Epidermal melanocyte (primary cell): Measurements from ENCODE around the gene GTF3C5.
"Not testable (repeated sequence)": the region's sequence is repeated elsewhere in the genome, so short reads cannot be mapped to it uniquely, and the experiment has no call there.

ENCODE experiments used
- DNase-seq: peaks from one replicate; pipeline ENCODE4 v3.0.0; 2011; ENCODE audit warnings: low spot score; ENCODE audit not compliant: insufficient read length

GTF3C5 gene

GRCh38 chr9:133054194-133054890 lies 23.5 kb downstream of the GTF3C5 start:
- no peak for DNase-seq

DNA sequence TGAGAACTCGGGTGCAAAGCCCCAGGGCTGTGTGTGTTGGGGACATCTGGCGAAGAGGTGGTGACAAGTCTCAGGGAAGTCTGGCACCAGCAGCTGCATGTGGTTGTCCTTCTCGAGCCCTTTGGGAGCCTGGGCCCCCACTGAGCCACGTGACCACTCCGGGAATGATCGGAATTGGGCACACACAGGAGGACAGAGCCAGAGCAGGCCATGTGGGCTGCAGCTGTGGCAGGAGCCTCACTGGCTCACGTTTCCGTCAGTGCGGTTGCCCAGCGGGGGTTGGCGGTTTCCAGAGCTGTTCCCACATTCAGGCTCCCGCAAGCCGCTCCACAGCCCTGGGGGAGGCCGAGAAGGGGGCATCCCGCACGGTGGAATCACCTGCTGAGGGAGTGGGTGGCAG lies 24.2 kb downstream of the GTF3C5 start:
- peak; percentile 96 for DNase-seq

GRCh38 chr9:133055788-133056420 lies 25.1 kb downstream of the GTF3C5 start:
- DNase-seq: no peak

GRCh38 chr9:133056533-133056932 lies 25.7 kb downstream of the GTF3C5 start:
- no peak for DNase-seq

DNA sequence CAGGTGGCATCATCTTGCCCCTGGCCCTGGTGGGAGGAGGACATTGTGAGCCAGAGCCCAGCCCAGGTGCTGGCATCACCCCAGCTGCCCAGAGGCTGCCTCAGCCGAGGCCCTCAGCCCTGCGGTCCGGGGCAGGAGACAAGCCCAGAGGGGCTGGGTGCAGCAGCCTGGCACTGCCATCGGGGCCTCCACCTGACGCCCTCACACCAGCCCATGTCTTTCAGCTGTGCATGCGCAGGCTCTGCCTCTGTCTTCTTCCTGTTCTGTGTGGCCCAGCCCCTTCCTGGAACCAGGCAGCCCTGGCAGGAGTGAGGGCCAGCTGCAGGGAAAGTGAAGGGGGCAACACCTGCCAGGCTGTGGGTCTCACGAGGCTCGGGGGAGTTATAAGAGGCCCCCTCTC lies 26.2 kb downstream of the GTF3C5 start:
- no peak for DNase-seq

GRCh38 chr9:133057553-133057952 lies 26.8 kb downstream of the GTF3C5 start:
- no peak for DNase-seq

GRCh38 chr9:133058071-133058470 lies 27.3 kb downstream of the GTF3C5 start:
- DNase-seq: no peak

DNA sequence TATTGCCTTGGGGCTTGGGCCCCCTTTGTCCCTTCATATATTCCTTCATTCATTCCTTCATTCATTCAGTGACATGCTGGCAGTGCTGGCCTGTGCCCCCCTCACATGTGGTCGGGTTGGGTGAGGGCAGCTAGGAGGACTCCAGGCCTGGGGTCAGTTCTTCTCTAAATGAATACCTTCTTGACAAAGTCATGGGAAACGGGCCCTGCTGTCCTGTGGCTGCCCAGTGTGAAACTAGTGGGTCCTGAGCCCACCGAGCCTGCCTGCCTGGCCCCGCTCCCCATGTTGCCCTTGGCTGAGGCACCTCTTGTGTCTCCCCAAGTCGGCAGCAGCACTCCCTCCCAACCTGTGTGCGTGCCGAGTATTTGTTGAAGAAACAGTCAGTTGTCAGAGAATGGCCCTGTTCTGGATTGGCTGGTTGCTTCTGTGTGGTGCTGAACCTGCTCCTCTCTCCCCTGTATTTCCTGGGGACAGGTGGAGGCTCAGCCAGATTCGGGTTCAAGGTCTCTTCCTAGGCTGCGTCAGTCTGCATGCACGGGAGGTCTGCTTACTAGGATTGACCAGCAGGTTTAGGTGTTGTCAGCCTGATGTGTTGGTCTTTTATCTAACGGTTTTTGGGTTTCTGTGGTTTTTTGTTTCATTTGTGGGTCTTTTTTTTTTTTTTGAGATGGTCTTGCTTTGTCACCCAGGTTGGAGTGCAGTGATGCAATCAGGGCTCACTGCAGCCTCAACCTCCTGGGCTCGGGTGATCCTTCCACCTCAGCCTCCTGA lies 27.9 kb downstream of the GTF3C5 start:
- DNase-seq: no peak

- no peak for DNase-seq
Observed at GRCh38 chr9:133059623-133060022, 28.8 kb downstream of the GTF3C5 start.

DNA sequence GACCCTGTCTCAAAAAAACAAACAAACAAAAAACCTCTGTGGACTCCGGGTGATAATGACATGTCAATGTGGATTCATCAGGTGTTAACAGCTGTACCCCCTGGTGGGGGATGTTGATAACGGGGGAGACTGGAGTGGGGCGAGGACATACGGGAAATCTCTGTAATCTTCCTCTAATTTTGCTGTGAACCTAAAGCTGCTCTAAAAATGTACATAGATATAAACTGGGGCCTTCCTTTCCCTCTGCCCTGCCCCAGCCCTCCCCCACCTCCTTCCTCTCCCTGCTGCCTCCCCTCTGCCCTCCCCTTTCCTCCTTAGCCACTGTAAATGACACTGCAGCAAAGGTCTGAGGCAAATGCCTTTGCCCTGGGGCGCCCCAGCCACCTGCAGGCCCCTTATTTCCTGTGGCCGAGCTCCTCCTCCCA lies 29.6 kb downstream of the GTF3C5 start:
- DNase-seq: no peak

GRCh38 chr9:133061019-133061763 lies 30.4 kb downstream of the GTF3C5 start:
- not testable (repeated sequence) for DNase-seq

GRCh38 chr9:133061764-133062145 lies 31.0 kb downstream of the GTF3C5 start, which contains the start of gene CEL:
Gene CEL (plus strand): TSS chr9:133061981. CDS start chr9:133062003, 22 bp downstream.
- not testable (repeated sequence) for DNase-seq

DNA sequence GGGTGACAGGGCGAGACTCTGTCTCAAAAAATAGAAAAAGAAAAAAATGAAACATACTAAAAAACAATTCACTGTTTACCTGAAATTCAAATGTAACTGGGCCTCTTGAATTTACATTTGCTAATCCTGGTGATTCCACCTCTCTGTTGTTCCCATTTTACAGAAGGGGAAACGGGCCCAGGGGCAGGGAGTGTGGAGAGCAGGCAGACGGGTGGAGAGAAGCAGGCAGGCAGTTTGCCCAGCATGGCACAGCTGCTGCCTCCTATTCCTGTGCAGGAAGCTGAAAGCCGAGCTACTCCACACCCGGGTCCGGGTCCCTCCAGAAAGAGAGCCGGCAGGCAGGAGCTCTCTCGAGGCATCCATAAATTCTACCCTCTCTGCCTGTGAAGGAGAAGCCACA lies 31.8 kb downstream of the GTF3C5 start:
- DNase-seq: not testable (repeated sequence)

- no peak for DNase-seq
Observed at GRCh38 chr9:133063159-133063499, 32.3 kb downstream of the GTF3C5 start.

GRCh38 chr9:133063500-133064231 lies 32.9 kb downstream of the GTF3C5 start:
- DNase-seq: no peak

DNA sequence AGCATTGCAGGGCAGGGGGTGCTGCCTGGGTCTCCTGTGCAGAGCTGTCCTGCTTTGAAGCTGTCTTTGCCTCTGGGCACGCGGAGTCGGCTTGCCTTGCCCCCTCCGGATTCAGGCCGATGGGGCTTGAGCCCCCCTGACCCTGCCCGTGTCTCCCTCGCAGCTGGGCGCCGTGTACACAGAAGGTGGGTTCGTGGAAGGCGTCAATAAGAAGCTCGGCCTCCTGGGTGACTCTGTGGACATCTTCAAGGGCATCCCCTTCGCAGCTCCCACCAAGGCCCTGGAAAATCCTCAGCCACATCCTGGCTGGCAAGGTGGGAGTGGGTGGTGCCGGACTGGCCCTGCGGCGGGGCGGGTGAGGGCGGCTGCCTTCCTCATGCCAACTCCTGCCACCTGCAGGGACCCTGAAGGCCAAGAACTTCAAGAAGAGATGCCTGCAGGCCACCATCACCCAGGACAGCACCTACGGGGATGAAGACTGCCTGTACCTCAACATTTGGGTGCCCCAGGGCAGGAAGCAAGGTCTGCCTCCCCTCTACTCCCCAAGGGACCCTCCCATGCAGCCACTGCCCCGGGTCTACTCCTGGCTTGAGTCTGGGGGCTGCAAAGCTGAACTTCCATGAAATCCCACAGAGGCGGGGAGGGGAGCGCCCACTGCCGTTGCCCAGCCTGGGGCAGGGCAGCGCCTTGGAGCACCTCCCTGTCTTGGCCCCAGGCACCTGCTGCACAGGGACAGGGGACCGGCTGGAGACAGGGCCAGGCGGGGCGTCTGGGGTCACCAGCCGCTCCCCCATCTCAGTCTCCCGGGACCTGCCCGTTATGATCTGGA lies 33.7 kb downstream of the GTF3C5 start:
- no peak for DNase-seq

DNA sequence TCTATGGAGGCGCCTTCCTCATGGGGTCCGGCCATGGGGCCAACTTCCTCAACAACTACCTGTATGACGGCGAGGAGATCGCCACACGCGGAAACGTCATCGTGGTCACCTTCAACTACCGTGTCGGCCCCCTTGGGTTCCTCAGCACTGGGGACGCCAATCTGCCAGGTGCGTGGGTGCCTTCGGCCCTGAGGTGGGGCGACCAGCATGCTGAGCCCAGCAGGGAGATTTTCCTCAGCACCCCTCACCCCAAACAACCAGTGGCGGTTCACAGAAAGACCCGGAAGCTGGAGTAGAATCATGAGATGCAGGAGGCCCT lies 34.2 kb downstream of the GTF3C5 start:
- no peak for DNase-seq

GRCh38 chr9:133066181-133066983 lies 35.6 kb downstream of the GTF3C5 start:
- DNase-seq: no peak

DNA sequence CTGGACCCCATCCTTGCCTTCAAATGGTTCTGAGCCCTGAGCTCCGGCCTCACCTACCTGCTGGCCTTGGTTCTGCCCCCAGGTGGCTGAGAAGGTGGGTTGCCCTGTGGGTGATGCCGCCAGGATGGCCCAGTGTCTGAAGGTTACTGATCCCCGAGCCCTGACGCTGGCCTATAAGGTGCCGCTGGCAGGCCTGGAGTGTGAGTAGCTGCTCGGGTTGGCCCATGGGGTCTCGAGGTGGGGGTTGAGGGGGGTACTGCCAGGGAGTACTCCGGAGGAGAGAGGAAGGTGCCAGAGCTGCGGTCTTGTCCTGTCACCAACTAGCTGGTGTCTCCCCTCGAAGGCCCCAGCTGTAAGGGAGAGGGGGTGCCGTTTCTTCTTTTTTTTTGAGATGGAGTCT lies 36.2 kb downstream of the GTF3C5 start:
- no peak for DNase-seq
